GM12878 (cell line): ENCODE measurements around the gene HOXB6. TPM values are rescaled to one million over a fixed set of nuclear protein-coding genes. Genes with fewer than 3 reads are reported as not detected.

Source experiments
- ATAC-seq: fragments of 200-7000 bp; cut with Tn5 transposase; 3 replicates; pipeline ENCODE4 v1.9.1; 2020; ENCODE audit warnings: mild to moderate bottlenecking, moderate library complexity
- BruUV-seq: library from RNA; stranded (reverse); fragments of 400-500 nt; replicated peaks from 2 replicates; lab custom pipeline; 2021; lab: Mats Ljungman, UMichigan
- CTCF ChIA-PET: fragments of 300-600 bp; sonication (Branson Sonifier 250); formaldehyde crosslinking; extraction: SDS; loops from one replicate; lab custom pipeline; 2021; ENCODE audit warnings: inconsistent platforms; lab: Yijun Ruan, JAX
- POLR2A ChIA-PET: fragments of 350-600 bp; formaldehyde crosslinking; extraction: SDS; loops from one replicate; lab custom pipeline; 2021; ENCODE audit warnings: inconsistent platforms; lab: Charles Lee
- RAD21 ChIA-PET: fragments of 300-600 bp; sonication (Branson Sonifier 250); formaldehyde crosslinking; loops from one replicate; lab custom pipeline; 2023; ENCODE audit warnings: antibody characterized with exemption; ENCODE audit not compliant: unreplicated experiment; lab: Charles Lee
- SMC1A ChIA-PET: fragments of 300-600 bp; sonication (Branson Sonifier 250); formaldehyde crosslinking; loops from one replicate; lab custom pipeline; 2023; ENCODE audit not compliant: unreplicated experiment, uncharacterized antibody; lab: Charles Lee
- DNase-seq: peaks from one replicate; pipeline ENCODE4 v3.0.0-alpha.2; 2011; ENCODE audit warnings: low read depth, low spot score
- FAIRE-seq: peaks from 3 replicates; lab custom pipeline; 2011; peaks lifted over from hg19 to GRCh38; lab: Jason Lieb, UNC
- H2AFZ ChIP-seq: 2 replicates; pipeline ENCODE4 v1.6.0; 2011; ENCODE audit warnings: low read depth, low read length, control low read depth; ENCODE audit not compliant: control insufficient read depth
- H3K27ac ChIP-seq: 2 replicates; pipeline ENCODE4 v1.5.1; 2011; ENCODE audit warnings: control low read depth; ENCODE audit not compliant: control insufficient read depth, insufficient read depth
- H3K27me3 ChIP-seq, 2 experiments: replicated peaks in 1 of 2; 2 replicates each; pipeline versions ENCODE4 v1.6.0 to v1.6.1; 2011; ENCODE audit warnings: low read length in 1 of 2; ENCODE audit not compliant: control insufficient read depth in 2 of 2, insufficient read depth in 2 of 2
- H3K36me3 ChIP-seq, 2 experiments: 2 replicates each; pipeline ENCODE4 v1.5.1; 2011; ENCODE audit warnings: low read length in 1 of 2; ENCODE audit not compliant: control insufficient read depth in 2 of 2, insufficient read depth in 2 of 2
- H3K4me1 ChIP-seq: 2 replicates; pipeline ENCODE4 v1.6.1; 2011; ENCODE audit warnings: mild to moderate bottlenecking, low read length, moderate library complexity, mixed read lengths; ENCODE audit not compliant: control insufficient read depth, insufficient read depth
- H3K4me2 ChIP-seq: 2 replicates; pipeline ENCODE4 v1.6.0; 2011; ENCODE audit warnings: control low read depth; ENCODE audit not compliant: control insufficient read depth, insufficient read depth
- H3K4me3 ChIP-seq: fragments of 200-600 bp; sonication (generic); 2 replicates; pipeline ENCODE4 v1.5.1; 2016
- H3K79me2 ChIP-seq: 2 replicates; pipeline ENCODE4 v1.6.0; 2011; ENCODE audit warnings: low read length; ENCODE audit not compliant: control insufficient read depth, insufficient read depth
- H3K9ac ChIP-seq: 2 replicates; pipeline ENCODE4 v1.8.0; 2011; ENCODE audit warnings: low read length, control low read depth, mixed read lengths; ENCODE audit not compliant: control insufficient read depth, insufficient read depth
- H3K9me3 ChIP-seq: replicated peaks from 3 replicates; pipeline ENCODE4 v1.5.1; 2011; ENCODE audit warnings: mild to moderate bottlenecking, low read length; ENCODE audit not compliant: control insufficient read depth, insufficient read depth
- H4K20me1 ChIP-seq: 2 replicates; pipeline ENCODE4 v1.6.0; 2011; ENCODE audit not compliant: control insufficient read depth, insufficient read depth
- CHD1 ChIP-seq: IDR thresholded peaks from 2 replicates; pipeline ENCODE4 v1.6.1; 2012; ENCODE audit warnings: low read depth, low read length, improper control_type of control experiment
- MTA3 ChIP-seq: IDR thresholded peaks from 2 replicates; pipeline ENCODE4 v1.6.1; 2012; ENCODE audit warnings: low read length, inconsistent platforms, borderline replicate concordance
- MXI1 ChIP-seq: fragments of 150-350 bp; IDR thresholded peaks from 2 replicates; pipeline ENCODE4 v1.6.1; 2011; ENCODE audit warnings: low read depth, mild to moderate bottlenecking, inconsistent platforms, low read length, improper control_type of control experiment
- POLR2A ChIP-seq: IDR thresholded peaks from 2 replicates; pipeline ENCODE4 v1.6.1; 2011; ENCODE audit warnings: low read depth, mild to moderate bottlenecking, low read length
- RELA ChIP-seq: fragments of 450-650 bp; IDR thresholded peaks from 2 replicates; pipeline ENCODE4 v1.8.0; 2014; ENCODE audit warnings: borderline replicate concordance; ENCODE audit not compliant: partially characterized antibody
- WGBS: methylation state at CpG from one replicate; pipeline ENCODE4 v1.1.6; 2016; ENCODE audit warnings: low lambda C conversion rate; ENCODE audit not compliant: insufficient replicate concordance, insufficient coverage; ENCODE audit errors: missing lambda C conversion rate; 5-methylcytosine and 5-hydroxymethylcytosine counted together
- in situ Hi-C: fragments of 300-500 bp; cut with MboI; formaldehyde crosslinking; loops from 9 replicates; pipeline ENCODE4 v1.14.3; 2018; ENCODE audit warnings: mixed read lengths
- intact Hi-C: fragments of 100-400 bp; cut with micrococcal nuclease; formaldehyde crosslinking; loops from one replicate; pipeline ENCODE4 v1.14.2; 2022; ENCODE audit not compliant: unreplicated experiment
- polyA plus RNA-seq, 11 experiments: library from polyadenylated mRNA; depleted of rRNA in 4 of 11; unstranded in 6 of 11; stranded (reverse) in 5 of 11; fragments of >200 nt; fragmentation: Nextera tagmentation in 4 of 11; fragmentation: Illumina TruSeq in 1 of 11; extraction: Ambion mirVana in 4 of 11; extraction: Trizol in 1 of 11; gene quantifications; 1 replicate in 1 of 11; 2 replicates in 10 of 11; pipeline versions ENCODE4 v1.2.1 to v1.2.3, GENCODE V29; 2011 to 2016; ENCODE audit warnings: inconsistent platforms in 2 of 11, missing spikeins in 2 of 11, low read depth in 1 of 11
- total RNA-seq, 4 experiments: library from RNA; depleted of rRNA in 3 of 4; stranded (reverse); fragments of >200 nt in 3 of 4; fragmentation: Illumina TruSeq in 1 of 4; extraction: Trizol in 1 of 4; gene quantifications; 2 replicates each; pipeline versions ENCODE4 v1.2.1 to v1.2.3, GENCODE V29; 2013 to 2021
- TF ChIP-seq, protein P1 (sequence below): IDR thresholded peaks from 2 replicates; pipeline ENCODE4 v1.6.1; 2012; ENCODE audit warnings: low read length, inconsistent platforms
- TF ChIP-seq, protein P2 (sequence below): fragments of 450-650 bp; IDR thresholded peaks from 2 replicates; pipeline ENCODE4 v1.6.1; 2017; ENCODE audit warnings: low read depth, mild to moderate bottlenecking, moderate library complexity

Gene HOXB6
- total and polyA plus RNA-seq, 10 of the 15 experiments (the other 5 are each of a cell fraction or from before 2014, with no cell fraction given): 0.04 to 0.51 (median 0.09) TPM; not detected in 2

DNA sequence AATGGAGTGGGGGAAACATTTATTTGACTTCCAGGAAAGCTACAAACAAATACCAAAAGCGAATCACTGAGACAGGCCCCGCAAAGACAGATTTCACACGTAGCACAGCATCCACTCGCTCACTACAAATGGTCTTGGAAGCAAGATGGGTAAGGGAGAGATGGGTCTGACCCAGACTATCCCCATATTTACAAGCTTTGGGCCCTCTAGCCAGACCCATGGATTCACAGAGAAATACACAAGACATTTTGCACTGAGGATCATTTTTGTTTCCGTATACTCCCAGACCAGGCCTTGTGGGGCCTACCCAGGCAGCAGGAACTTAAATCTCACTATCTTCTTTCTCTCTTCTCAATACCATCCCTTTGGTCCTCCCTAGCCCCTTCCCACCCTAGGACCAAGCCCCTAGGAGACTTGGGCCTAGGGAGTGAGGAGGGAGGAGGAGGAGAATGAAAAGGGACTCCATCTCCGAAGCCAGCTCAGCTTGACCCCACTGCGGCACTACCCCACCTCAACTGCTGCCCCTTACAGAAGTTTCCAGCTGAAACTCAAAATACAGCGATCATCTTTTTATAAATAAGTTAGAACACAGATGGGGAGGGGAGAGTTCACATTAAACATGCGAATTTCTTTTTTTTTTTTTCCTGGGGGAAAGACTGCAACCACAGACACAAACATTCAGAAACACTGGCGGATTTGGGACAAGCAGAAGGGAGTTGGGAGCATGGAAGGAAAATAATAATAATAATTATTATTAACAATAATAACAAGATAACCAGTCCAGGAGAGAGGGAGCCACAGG is 13.3 kb downstream of the HOXB6 start:
- Histone ChIP-seq H3K4me1 (peaks cover under 1% of the 10 kb centered on the region), H3K4me2 (no peak overlapping the region), H3K9ac (no peak overlapping the region), H4K20me1 (no peaks in the 10 kb centered on the region), H3K36me3 (no peaks in the 10 kb centered on the region), H3K27ac (no peak overlapping the region), H3K27me3 (peaks cover 0 to 13% of the 10 kb centered on the region in 2 experiments; a peak in 3 of 4 replicates)
- WGBS: 87% methylated on average over 10 of the region's 10 CpGs
- in situ Hi-C loops: no loop called here
- no TSS peak for BruUV-seq
- no peak for FAIRE-seq
- ChIA-PET POLR2A (no interaction called here), SMC1A (interaction anchor here (0.7 to 4.3 kb wide), 10 partner anchors 10 to 480 kb away, joined by 3 to 47 read pairs (median 5); no protein-coding TSS in a partner anchor)
- TF ChIP-seq POLR2A (no peak), CHD1 (no peak), MTA3 (no peak), MXI1 (no peak), RELA (no peak)
- TF ChIP-seq, protein P1, sequence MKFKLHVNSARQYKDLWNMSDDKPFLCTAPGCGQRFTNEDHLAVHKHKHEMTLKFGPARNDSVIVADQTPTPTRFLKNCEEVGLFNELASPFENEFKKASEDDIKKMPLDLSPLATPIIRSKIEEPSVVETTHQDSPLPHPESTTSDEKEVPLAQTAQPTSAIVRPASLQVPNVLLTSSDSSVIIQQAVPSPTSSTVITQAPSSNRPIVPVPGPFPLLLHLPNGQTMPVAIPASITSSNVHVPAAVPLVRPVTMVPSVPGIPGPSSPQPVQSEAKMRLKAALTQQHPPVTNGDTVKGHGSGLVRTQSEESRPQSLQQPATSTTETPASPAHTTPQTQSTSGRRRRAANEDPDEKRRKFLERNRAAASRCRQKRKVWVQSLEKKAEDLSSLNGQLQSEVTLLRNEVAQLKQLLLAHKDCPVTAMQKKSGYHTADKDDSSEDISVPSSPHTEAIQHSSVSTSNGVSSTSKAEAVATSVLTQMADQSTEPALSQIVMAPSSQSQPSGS: no peak
- TF ChIP-seq, protein P2, sequence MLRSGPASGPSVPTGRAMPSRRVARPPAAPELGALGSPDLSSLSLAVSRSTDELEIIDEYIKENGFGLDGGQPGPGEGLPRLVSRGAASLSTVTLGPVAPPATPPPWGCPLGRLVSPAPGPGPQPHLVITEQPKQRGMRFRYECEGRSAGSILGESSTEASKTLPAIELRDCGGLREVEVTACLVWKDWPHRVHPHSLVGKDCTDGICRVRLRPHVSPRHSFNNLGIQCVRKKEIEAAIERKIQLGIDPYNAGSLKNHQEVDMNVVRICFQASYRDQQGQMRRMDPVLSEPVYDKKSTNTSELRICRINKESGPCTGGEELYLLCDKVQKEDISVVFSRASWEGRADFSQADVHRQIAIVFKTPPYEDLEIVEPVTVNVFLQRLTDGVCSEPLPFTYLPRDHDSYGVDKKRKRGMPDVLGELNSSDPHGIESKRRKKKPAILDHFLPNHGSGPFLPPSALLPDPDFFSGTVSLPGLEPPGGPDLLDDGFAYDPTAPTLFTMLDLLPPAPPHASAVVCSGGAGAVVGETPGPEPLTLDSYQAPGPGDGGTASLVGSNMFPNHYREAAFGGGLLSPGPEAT: no peak
- TF ChIP-seq, all 136 proteins: peak for 0
- Histone ChIP-seq H3K4me3 (no peak overlapping the region), H3K79me2 (no peaks in the 10 kb centered on the region), H2AFZ (no peak overlapping the region), H3K9me3 (no peaks in the 10 kb centered on the region)
- RAD21 ChIA-PET: interaction anchor here (1.2 to 3.8 kb wide), 6 partner anchors 99 to 480 kb away, joined by 3 to 29 read pairs (median 21); no protein-coding TSS in a partner anchor
- ATAC-seq (no peak), DNase-seq (no peak)
- CTCF ChIA-PET: interaction anchor here (0.7 to 4.8 kb wide), 9 partner anchors 29 to 743 kb away, joined by 3 to 113 read pairs (median 7); no protein-coding TSS in a partner anchor
- intact Hi-C loops: no loop called here
